HG03108 (cell line): ENCODE measurements around the gene OR9A2.
A peak's percentile ranks its signal among the peaks of the same experiment; 100 is the strongest.

Experiments
- ATAC-seq: cut with Tn5 transposase; IDR thresholded peaks from one replicate; pipeline ENCODE4 v1.9.1; 2021; ENCODE audit warnings: moderate library complexity; ENCODE audit not compliant: unreplicated experiment

Gene OR9A2

GRCh38 chr7:143023047-143023446 lies 3.9 kb downstream of the OR9A2 start:
- ATAC-seq, result no peak

DNA sequence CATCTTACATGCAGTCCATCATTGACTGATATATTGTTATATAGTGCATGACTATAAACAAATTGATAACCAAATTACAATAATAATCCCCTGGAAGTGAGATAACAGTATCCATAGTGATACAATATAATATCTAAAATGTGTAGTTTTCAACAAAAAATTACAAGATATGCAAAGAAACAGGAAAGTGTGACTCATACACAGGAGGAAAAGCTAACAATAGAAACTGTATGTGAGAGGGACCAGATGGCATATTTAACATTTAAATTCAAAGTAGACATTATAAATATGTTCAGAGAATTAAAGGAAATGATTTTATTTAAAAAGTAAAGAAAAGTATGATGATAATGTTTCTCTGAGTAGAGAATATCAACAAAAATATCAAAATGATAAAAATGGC lies 8.0 kb downstream of the OR9A2 start:
- no peak for ATAC-seq

GRCh38 chr7:143016996-143017395 lies 9.9 kb downstream of the OR9A2 start:
- ATAC-seq, result no peak

DNA sequence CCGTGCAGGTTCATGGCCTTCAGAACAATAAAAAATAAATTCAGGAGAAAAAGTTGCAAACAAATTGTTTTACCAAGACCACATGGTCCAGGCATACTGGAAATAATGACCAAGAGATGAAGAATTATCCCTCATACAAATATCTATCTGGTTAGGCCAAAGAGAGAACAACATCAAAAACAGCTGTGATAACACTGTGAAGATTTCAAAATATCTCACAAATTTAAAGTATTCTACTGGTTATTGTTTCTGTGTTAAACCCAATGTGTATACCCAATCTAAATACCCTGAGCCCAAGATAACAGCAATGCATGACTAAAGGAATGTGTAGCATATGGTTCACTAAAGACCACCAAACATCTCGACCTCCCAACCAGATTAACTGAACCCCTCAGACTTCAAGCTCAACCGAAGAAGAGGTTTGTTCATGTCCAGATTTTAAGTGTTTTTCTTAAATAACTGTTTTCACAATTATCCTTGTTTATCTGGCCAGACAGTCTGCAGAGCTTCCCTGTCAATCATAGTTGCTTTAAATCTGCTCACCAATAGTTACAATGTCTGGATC lies 10.9 kb downstream of the OR9A2 start:
- ATAC-seq, result no peak

- peak; percentile 76 for ATAC-seq
These were observed 11.8 kb downstream of the OR9A2 start for GRCh38 chr7:143015084-143015483.

GRCh38 chr7:143013893-143014292 lies 13.0 kb downstream of the OR9A2 start:
- ATAC-seq, result no peak

- no peak for ATAC-seq
These were observed 13.5 kb downstream of the OR9A2 start for GRCh38 chr7:143013473-143013872.

GRCh38 chr7:143012409-143012808 lies 14.5 kb downstream of the OR9A2 start:
- no peak for ATAC-seq

DNA sequence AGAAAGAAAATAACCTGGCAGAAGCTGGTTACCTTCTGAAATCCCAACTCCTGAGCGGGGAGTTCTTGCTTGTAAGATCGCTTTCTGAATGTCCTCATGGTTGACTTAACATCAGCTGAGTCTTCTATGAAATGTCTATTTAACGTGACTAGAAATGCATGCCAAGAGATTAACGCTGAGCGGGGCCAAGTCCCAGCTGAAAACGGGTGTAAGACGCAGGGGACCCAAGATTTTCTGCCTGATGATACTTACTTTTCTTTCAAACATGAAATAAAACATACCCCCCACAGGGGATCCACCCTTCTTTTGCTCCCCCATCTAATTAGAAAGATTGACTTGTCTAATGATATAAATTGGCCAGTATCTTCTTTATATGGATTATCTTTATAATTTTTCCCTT lies 14.9 kb downstream of the OR9A2 start:
- no peak for ATAC-seq

DNA sequence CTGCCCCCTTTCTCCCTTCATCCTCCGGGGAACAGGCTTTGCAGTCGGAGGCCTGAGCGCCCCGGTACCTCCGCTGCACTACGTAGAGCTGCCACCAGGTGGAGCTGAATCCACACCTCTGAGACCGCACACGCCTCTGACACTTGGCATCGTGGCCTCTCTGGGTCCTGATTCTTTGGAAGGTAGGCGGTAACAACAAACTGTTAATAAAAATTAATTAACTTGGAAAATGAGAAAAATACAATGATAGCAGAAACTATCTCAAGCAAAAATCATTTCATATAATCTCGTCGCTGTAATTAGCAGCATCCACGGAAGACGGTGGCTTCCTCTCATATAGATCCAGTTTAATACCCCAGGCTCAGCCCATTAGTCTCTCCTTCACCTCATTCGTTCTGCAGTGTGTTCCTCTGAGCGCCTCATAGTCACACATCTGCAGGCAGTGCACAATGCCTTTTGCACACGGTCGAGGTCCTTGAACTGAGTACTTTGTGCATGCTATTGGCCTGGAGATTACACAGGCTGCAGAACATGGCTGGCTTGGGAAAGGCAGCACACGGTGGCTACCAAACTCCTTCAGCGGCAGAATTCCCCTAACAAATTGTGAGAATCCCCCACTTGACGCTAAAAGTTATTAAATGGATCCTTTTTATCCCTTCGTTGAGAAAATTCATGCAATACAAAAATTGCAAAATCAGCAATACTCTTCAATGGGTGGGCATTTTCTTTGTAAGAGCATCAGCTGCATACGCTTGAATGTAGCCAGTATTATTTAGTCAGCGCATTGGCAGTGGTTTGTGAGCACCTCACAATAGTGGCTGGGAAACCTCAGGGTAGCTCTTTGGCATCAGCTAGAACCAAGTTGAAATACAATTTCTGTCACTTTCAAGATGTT lies 18.7 kb downstream of the OR9A2 start:
- ATAC-seq, result peak; percentile 72

DNA sequence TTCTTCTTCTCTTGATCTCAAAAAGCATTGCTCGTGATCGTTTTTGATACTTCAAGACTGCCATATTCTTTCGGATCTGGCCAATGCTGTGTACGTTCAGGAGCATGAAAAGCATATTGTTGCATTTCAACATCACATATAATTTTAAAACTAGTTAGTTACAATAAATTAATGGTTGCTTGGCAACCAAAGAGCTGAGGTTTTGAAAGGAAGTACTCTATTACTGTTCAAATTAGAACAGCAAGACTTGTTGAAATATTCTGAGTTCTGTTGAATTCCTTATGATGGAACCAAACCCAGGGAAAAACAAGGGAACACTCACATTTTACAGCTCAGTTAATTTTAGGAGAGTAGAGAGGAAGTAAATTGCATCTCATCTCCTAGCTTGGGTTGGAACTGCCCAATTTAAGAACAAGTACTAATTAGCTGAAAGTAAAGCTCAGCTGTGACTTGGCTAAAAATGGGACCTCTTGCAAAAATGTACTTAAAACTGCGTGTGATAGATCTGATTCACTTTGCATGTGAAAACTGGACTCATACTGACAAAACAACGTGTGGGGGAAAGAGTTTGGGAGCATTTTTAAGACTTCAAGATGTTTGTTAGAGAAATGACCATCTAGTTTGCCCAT lies 21.2 kb downstream of the OR9A2 start:
- ATAC-seq, result no peak

DNA sequence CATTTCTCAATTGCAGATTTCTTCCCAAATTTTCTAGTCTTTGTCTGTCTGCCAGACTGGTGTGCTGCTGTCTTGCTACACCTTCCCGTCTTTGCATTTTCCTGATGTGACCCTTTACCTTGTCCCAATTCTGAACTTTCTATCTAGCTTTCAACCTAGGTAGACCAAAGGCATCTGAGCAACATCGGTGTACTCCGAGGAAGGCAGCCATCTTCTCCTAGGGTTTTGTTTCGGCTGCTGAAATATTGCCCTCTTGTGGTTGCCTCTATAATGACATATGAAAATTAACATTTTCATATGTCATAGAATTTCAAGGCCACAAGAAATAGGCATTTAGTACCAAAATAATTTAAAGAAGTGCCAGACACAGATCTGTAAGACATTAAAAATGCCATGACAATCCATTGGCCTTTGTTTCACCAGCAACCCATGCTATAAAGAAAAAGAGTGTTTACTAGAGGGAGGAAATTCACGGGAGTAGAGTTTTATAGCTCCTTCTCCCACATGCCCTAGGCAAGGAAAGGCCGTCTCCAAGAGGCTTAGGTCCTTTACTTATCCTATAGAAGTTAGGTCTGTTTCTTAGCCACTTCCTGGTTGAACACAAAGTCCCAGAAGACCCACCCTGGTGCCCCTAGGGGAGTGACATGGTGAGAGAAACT lies 23.4 kb downstream of the OR9A2 start:
- ATAC-seq, result no peak

DNA sequence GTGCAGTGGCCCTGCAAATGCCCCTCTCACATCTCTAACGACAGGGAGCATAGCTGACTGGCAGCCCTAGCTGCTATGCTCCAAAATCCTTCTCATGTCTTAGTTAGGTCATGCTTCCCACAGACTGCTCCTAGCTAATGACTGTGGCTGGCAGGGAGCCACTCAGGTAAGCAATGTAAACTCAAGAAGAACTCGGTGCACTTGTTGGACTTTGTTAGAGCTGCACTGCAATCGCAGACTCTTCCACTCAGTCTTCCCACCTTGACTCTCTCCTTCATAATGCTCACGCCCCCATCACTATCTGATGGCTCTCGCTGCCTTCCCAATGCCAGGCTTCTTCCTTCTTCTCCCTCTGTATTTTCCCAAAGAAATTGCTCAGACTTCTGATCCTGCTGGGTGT lies 24.0 kb downstream of the OR9A2 start:
- no peak for ATAC-seq

GRCh38 chr7:143002106-143002505 lies 24.8 kb downstream of the OR9A2 start:
- no peak for ATAC-seq

- no peak for ATAC-seq
These were observed 26.3 kb downstream of the OR9A2 start for GRCh38 chr7:143000648-143001047.

DNA sequence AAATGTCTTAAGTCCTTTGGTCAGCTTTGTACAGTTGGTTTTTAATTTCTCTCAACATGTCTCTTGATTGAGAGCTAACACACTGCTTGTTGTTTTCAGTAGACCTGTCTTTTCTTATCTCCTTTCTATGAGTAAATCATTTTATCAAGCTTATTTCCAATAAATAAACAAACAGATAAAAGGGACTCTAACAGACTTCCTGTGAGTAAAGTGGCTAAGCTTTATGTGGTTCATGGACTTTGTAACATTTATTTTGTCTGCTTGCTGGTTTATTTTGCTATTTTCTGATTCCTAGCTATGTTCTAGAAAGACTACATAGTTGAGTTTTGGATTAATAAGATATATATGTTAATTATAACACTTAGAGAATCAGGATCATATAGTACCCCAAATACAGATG lies 27.1 kb downstream of the OR9A2 start:
- no peak for ATAC-seq

- no peak for ATAC-seq
These were observed 28.0 kb downstream of the OR9A2 start for GRCh38 chr7:142998966-142999365.

GRCh38 chr7:142997456-142997989 lies 29.4 kb downstream of the OR9A2 start:
- ATAC-seq, result no peak

DNA sequence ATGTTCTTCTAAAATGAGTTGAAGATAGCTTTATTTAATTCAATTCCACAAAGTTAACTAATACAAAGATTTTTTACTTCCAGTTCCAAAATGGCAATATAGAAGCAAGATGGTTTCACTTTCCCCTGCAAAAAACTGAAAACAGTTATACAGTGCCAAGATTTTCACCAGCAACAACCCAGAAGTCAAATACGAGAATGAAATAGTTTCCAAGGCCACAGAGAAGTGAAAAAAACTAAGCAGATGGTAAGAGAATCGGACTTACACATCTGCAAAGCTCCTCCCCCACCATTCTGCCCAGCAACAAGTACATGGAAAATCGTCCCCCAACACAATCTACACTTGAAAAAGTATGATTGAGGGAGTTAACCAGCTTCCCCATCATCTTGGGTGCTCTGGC lies 34.5 kb downstream of the OR9A2 start:
- ATAC-seq, result no peak

DNA sequence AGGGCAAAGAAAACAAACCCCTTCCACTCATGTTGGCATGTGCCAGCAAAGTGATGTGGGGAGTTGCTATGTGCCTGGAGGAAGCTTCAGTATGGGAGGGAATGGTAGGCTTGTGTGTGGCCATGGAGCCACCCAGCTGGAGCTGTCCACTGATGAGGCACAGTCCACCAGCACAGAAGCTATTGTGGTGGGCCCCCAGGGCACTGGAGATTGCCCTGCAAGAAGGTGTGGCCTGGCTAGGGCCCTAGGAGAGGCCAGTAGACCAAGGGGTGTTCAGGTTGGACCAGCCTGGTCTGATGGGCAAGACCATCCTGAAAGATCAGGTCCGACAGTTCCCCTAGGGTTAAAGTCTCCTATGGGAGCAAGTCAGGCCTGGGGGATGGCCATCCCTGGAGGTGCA lies 42.6 kb downstream of the OR9A2 start:
- no peak for ATAC-seq

DNA sequence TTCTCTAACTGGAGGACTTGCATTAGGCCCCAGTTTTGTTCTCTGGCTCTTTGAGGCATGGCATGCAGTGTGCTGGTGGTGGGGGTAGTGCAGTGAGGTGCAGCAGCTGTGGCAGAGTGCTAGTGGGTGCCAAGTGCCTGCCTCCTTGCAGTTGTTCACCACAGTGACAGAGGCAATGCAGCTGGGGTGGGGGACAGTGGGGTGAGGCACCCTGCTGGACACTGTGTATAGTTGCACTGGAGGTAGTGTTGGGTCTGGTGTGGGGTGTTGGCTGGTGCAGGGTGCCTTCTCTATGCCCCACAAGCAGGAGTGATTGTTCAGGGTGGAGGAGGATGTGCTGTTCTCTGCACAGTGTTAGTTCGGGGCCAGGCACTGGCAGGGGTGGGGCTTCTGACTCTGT lies 43.1 kb downstream of the OR9A2 start:
- ATAC-seq, result no peak
